ENCODE data around the gene SEZ6. TPM values are rescaled to one million over a fixed set of nuclear protein-coding genes. Genes with fewer than 3 reads are reported as not detected.

The SEZ6 gene
- total RNA-seq, 1 donor from 2014 or later = 6.9 TPM

GRCh38 chr17:28958820-28959455, 46.9 kb downstream of the SEZ6 start:
- no peak for TF ChIP-seq CTCF (conservative IDR thresholded peaks at IDR 0.05)
- Mint-ChIP-seq H3K9me3 (no peaks in the 10 kb centered on the region), H3K27me3 (peaks cover 18% of the 10 kb centered on the region), H3K27ac (no peak overlapping the region), H3K4me1 (ENCODE audit: unreplicated experiment) (no peaks in the 10 kb centered on the region), H3K36me3 (no peaks in the 10 kb centered on the region), H3K4me3 (no peak overlapping the region)
- DNase-seq (ENCODE audit: extremely low spot score, unreplicated experiment) = no peak

GRCh38 chr17:28957992-28958355, 47.9 kb downstream of the SEZ6 start:
- H3K9me3 Mint-ChIP-seq = no peaks in the 10 kb centered on the region
- no peak for TF ChIP-seq CTCF (conservative IDR thresholded peaks at IDR 0.05)
- H3K27me3 Mint-ChIP-seq = peaks cover 9% of the 10 kb centered on the region
- no peaks in the 10 kb centered on the region for H3K36me3 Mint-ChIP-seq
- no peak overlapping the region for H3K4me3 Mint-ChIP-seq
- H3K4me1 Mint-ChIP-seq (ENCODE audit: unreplicated experiment) = peaks cover 3% of the 10 kb centered on the region
- H3K27ac Mint-ChIP-seq = no peak overlapping the region
- DNase-seq (ENCODE audit: extremely low spot score, unreplicated experiment) = no peak

GRCh38 chr17:28957277-28957991, 48.4 kb downstream of the SEZ6 start:
- TF ChIP-seq CTCF (conservative IDR thresholded peaks at IDR 0.05) = no peak
- no peak for DNase-seq (ENCODE audit: extremely low spot score, unreplicated experiment)
- Mint-ChIP-seq H3K4me1 (ENCODE audit: unreplicated experiment) (peaks cover 3% of the 10 kb centered on the region), H3K27ac (no peak overlapping the region), H3K36me3 (no peaks in the 10 kb centered on the region), H3K27me3 (peaks cover 8% of the 10 kb centered on the region), H3K4me3 (no peak overlapping the region), H3K9me3 (no peaks in the 10 kb centered on the region)

GRCh38 chr17:28956861-28957260, 49.0 kb downstream of the SEZ6 start:
- no peaks in the 10 kb centered on the region for H3K9me3 Mint-ChIP-seq
- H3K36me3 Mint-ChIP-seq = no peaks in the 10 kb centered on the region
- TF ChIP-seq CTCF (conservative IDR thresholded peaks at IDR 0.05) = no peak
- no peak for DNase-seq (ENCODE audit: extremely low spot score, unreplicated experiment)
- no peak overlapping the region for H3K27ac Mint-ChIP-seq
- H3K27me3 Mint-ChIP-seq = peaks cover 4% of the 10 kb centered on the region
- H3K4me3 Mint-ChIP-seq = no peak overlapping the region
- peaks cover 3% of the 10 kb centered on the region for H3K4me1 Mint-ChIP-seq (ENCODE audit: unreplicated experiment)

- Mint-ChIP-seq H3K9me3 (no peaks in the 10 kb centered on the region), H3K4me1 (ENCODE audit: unreplicated experiment) (peaks cover 3% of the 10 kb centered on the region), H3K27me3 (no peaks in the 10 kb centered on the region), H3K27ac (no peak overlapping the region), H3K4me3 (no peak overlapping the region), H3K36me3 (no peaks in the 10 kb centered on the region)
- DNase-seq (ENCODE audit: extremely low spot score, unreplicated experiment) = no peak
- no peak for TF ChIP-seq CTCF (conservative IDR thresholded peaks at IDR 0.05)
These were observed 49.7 kb downstream of the SEZ6 start for GRCh38 chr17:28956112-28956511.
